K562 (cell line): ENCODE results near the gene STX1A. TPM values are rescaled to one million over a fixed set of nuclear protein-coding genes. Genes with fewer than 3 reads are reported as not detected.

ENCODE experiments used
- ATAC-seq: fragments of 200-7000 bp; cut with Tn5 transposase; 3 replicates; pipeline ENCODE4 v1.9.1; 2020; ENCODE audit warnings: moderate library complexity
- BruUV-seq: library from RNA; stranded (reverse); fragments of 400-500 nt; replicated peaks from 2 replicates; lab custom pipeline; 2021; lab: Mats Ljungman, UMichigan
- CTCF ChIA-PET: fragments of 300-600 bp; formaldehyde crosslinking; extraction: SDS; loops from one replicate; lab custom pipeline; 2021; ENCODE audit warnings: low intra/inter-chr PET ratio; lab: Yijun Ruan, JAX
- POLR2A ChIA-PET: fragments of 300-600, 350-650 bp; sonication (Branson Sonifier 250); formaldehyde crosslinking; extraction: SDS; loops from one replicate; lab custom pipeline; 2021; ENCODE audit warnings: antibody characterized with exemption, inconsistent platforms; lab: Yijun Ruan, JAX
- DNase-seq, 4 experiments: peaks; one replicate each; pipeline versions ENCODE4 v3.0.0 to v3.0.0-alpha.2; 2011 to 2018; ENCODE audit warnings: low spot score in 3 of 4, mixed read lengths in 3 of 4; ENCODE audit errors: extremely low read depth in 1 of 4
- FAIRE-seq: peaks from 2 replicates; lab custom pipeline; 2011; peaks lifted over from hg19 to GRCh38; lab: Jason Lieb, UNC
- H2AFZ ChIP-seq: 2 replicates; pipeline ENCODE4 v1.6.0; 2011; ENCODE audit warnings: low read depth, low read length, control low read depth, inconsistent platforms
- H3K27ac ChIP-seq: fragments of 200-600 bp; 3 replicates; pipeline ENCODE4 v1.8.0; 2011; ENCODE audit warnings: low read depth, mild to moderate bottlenecking, control low read depth, inconsistent platforms, low read length, moderate library complexity, mixed read lengths; ENCODE audit errors: extremely low read depth
- H3K27me3 ChIP-seq, 2 experiments: fragments of 300-600 bp in 1 of 2; 2 replicates in 1 of 2; 3 replicates in 1 of 2; pipeline versions ENCODE4 v1.6.0 to v1.8.0; 2011; ENCODE audit warnings: inconsistent platforms in 2 of 2, low read length in 2 of 2, mild to moderate bottlenecking in 1 of 2, mixed read lengths in 1 of 2, moderate library complexity in 1 of 2; ENCODE audit not compliant: control insufficient read depth in 2 of 2, insufficient read depth in 2 of 2
- H3K36me3 ChIP-seq: fragments of 300-600 bp; 3 replicates; pipeline ENCODE4 v1.8.0; 2011; ENCODE audit warnings: mild to moderate bottlenecking, low read length, inconsistent platforms; ENCODE audit not compliant: control insufficient read depth, insufficient read depth
- H3K4me1 ChIP-seq, 2 experiments: fragments of 200-600 bp in 1 of 2; replicated peaks in 1 of 2; 2 replicates in 1 of 2; 3 replicates in 1 of 2; pipeline versions ENCODE4 v1.5.1 to v1.8.0; 2011; ENCODE audit warnings: inconsistent platforms in 2 of 2, low read length in 2 of 2, mild to moderate bottlenecking in 1 of 2, mixed read lengths in 1 of 2, moderate library complexity in 1 of 2; ENCODE audit not compliant: control insufficient read depth in 2 of 2, insufficient read depth in 2 of 2
- H3K4me2 ChIP-seq: 2 replicates; pipeline ENCODE4 v1.6.1; 2011; ENCODE audit warnings: low read length, control low read depth, inconsistent platforms, mixed read lengths; ENCODE audit not compliant: insufficient read depth
- H3K4me3 ChIP-seq: fragments of 200-600 bp; sonication (generic), shearing (Covaris generic); 2 replicates; pipeline ENCODE4 v1.5.1; 2016; ENCODE audit warnings: control low read depth, inconsistent platforms
- H3K79me2 ChIP-seq: fragments of 200-600 bp; 3 replicates; pipeline ENCODE4 v1.8.0; 2011; ENCODE audit warnings: low read length, inconsistent platforms; ENCODE audit not compliant: control insufficient read depth, insufficient read depth
- H3K9ac ChIP-seq, 2 experiments: 2 replicates each; pipeline versions ENCODE4 v1.6.0 to v1.6.1; 2011; ENCODE audit warnings: low read depth in 2 of 2, low read length in 2 of 2, control low read depth in 1 of 2, inconsistent platforms in 1 of 2, mild to moderate bottlenecking in 1 of 2, mixed read lengths in 1 of 2; ENCODE audit not compliant: insufficient read depth in 1 of 2
- H3K9me1 ChIP-seq: one replicate; pipeline ENCODE4 v1.6.0; 2011; ENCODE audit warnings: inconsistent platforms, mild to moderate bottlenecking, low read length, moderate library complexity; ENCODE audit not compliant: control insufficient read depth, insufficient read depth
- H3K9me3 ChIP-seq: replicated peaks from 2 replicates; pipeline ENCODE4 v1.5.1; 2011; ENCODE audit warnings: low read depth, low read length, inconsistent platforms; ENCODE audit not compliant: control insufficient read depth, insufficient read depth
- H4K20me1 ChIP-seq: replicated peaks from 2 replicates; pipeline ENCODE4 v1.6.1; 2011; ENCODE audit warnings: low read length, inconsistent platforms, mixed read lengths; ENCODE audit not compliant: control insufficient read depth, insufficient read depth
- ETV6 ChIP-seq, 3 experiments: fragments of 150-350 bp in 1 of 3; sonication (generic) in 1 of 3; formaldehyde crosslinking in 1 of 3; IDR thresholded peaks; 2 replicates each; pipeline versions ENCODE4 v1.6.1 to v1.8.0; 2014 to 2022; ENCODE audit warnings: borderline replicate concordance in 2 of 3, low read depth in 2 of 3, antibody characterized with exemption in 1 of 3, low read length in 1 of 3, mild to moderate bottlenecking in 1 of 3, missing genetic modification reagents in 1 of 3
- HNRNPUL1 ChIP-seq: fragments of 200-400 bp; formaldehyde crosslinking; IDR thresholded peaks from 2 replicates; pipeline ENCODE4 v1.6.1; 2017; ENCODE audit warnings: low read length
- POLR2G ChIP-seq: fragments of 200-400 bp; formaldehyde crosslinking; IDR thresholded peaks from 2 replicates; pipeline ENCODE4 v1.6.1; 2017; ENCODE audit warnings: low read depth, mild to moderate bottlenecking, antibody characterized with exemption, low read length, moderate library complexity
- ZNF668 ChIP-seq: fragments of 250-450 bp; sonication (Bioruptor Pico); IDR thresholded peaks from 2 replicates; pipeline ENCODE4 v1.8.0; 2022; ENCODE audit warnings: mild to moderate bottlenecking, inconsistent platforms
- WGBS: fragments of 100-300 bp; shearing (Covaris generic); methylation state at CpG from one replicate; pipeline ENCODE4 v1.1.6; 2016; ENCODE audit warnings: low coverage, mixed read lengths; ENCODE audit not compliant: insufficient coverage; ENCODE audit errors: missing lambda C conversion rate; 5-methylcytosine and 5-hydroxymethylcytosine counted together
- in situ Hi-C: fragments of 300-500 bp; cut with MboI; formaldehyde crosslinking; loops from 4 replicates; pipeline ENCODE4 v1.15.0; 2018; ENCODE audit warnings: inconsistent platforms, mixed read lengths
- intact Hi-C: fragments of 100-400 bp; cut with micrococcal nuclease; formaldehyde crosslinking; loops from 2 replicates; pipeline ENCODE4 v1.14.2; 2022
- polyA plus RNA-seq, 8 experiments: library from polyadenylated mRNA; depleted of rRNA in 4 of 8; stranded (reverse) in 5 of 8; unstranded in 3 of 8; fragments of >200 nt; fragmentation: Nextera tagmentation in 2 of 8; fragmentation: Illumina TruSeq in 1 of 8; extraction: Ambion mirVana in 2 of 8; extraction: Trizol in 1 of 8; gene quantifications; 2 replicates each; pipeline versions ENCODE4 v1.2.1 to v1.2.3, GENCODE V29; 2011 to 2014; ENCODE audit warnings: inconsistent platforms in 1 of 8, missing spikeins in 1 of 8
- total RNA-seq, 7 experiments: library from RNA; depleted of rRNA in 6 of 7; stranded (reverse); fragments of >200 nt in 6 of 7; fragmentation: Illumina TruSeq in 2 of 7; extraction: Trizol in 2 of 7; gene quantifications; 2 replicates each; pipeline versions ENCODE4 v1.2.1 to v1.2.3, GENCODE V29; 2011 to 2021; ENCODE audit warnings: low replicate concordance in 1 of 7
- TF ChIP-seq, protein P1 (sequence below): fragments of 450-650 bp; IDR thresholded peaks from 2 replicates; pipeline ENCODE4 v1.6.1; 2017; ENCODE audit warnings: mild to moderate bottlenecking, moderate library complexity
- TF ChIP-seq, protein P2 (sequence below): fragments of 250-450 bp; sonication (Bioruptor Pico); IDR thresholded peaks from 2 replicates; pipeline ENCODE4 v1.8.0; 2021; ENCODE audit warnings: borderline replicate concordance, mild to moderate bottlenecking, moderate library complexity; ENCODE audit not compliant: poor library complexity, severe bottlenecking
- TF ChIP-seq, protein P3 (sequence below): fragments of 200-800 bp; sonication (Bioruptor generic); IDR thresholded peaks from 2 replicates; pipeline ENCODE4 v1.6.1; 2017; ENCODE audit warnings: missing genetic modification characterization, missing compliant biosample characterization

Gene STX1A
- total and polyA plus RNA-seq, 9 of the 15 experiments (the other 6 are each of a cell fraction or from before 2014, with no cell fraction given): 0.04 to 15.1 (median 6.3) TPM

DNA sequence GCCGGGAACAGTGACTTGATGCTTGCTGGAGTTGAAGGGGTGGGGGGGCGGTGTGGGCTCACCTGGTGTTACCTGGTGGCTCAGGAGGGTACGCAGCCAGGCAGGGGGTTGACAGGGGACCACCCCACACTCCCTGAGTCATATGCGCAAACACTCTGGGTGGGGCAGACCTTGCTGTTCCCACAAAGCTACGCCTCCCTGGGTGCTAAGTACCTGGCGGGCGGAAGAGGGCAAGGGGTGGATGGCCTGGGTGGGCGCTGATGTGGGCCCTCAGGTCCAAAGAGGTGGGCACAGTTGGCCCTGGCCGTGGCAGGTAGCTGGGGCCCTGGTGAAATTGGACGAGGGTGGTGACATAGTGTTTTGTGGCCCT, 13.9 kb downstream of the STX1A start:
- no peaks in the 10 kb centered on the region for H3K9me1 ChIP-seq
- H3K4me1 ChIP-seq: peaks cover 20 to 70% of the 10 kb centered on the region in 2 experiments; a peak in 4 of 5 replicates
- BruUV-seq: no TSS peak
- peak overlapping the region in 1 of 2 experiments; percentile 72; a peak in 2 of 4 replicates for H3K9ac ChIP-seq
- ATAC-seq (no peak), DNase-seq (no peak), FAIRE-seq (no peak)
- H3K36me3 ChIP-seq: peaks cover 20% of the 10 kb centered on the region; the same call in 2 of the 3 replicates
- ChIA-PET CTCF (no interaction called here), POLR2A (interaction anchor here (0.5 to 3.3 kb wide), 5 partner anchors 8 to 179 kb away, joined by 3 to 16 read pairs (median 8); partner anchors contain the start of genes BUD23 and DNAJC30)
- H3K4me3 ChIP-seq: no peak overlapping the region
- in situ Hi-C loops (no loop called here), intact Hi-C loops (no loop called here)
- no peaks in the 10 kb centered on the region; a peak in 1 of 5 replicates for H3K27me3 ChIP-seq
- 86% methylated on average over 10 of the region's 10 CpGs for WGBS
- H3K9me3 ChIP-seq: no peaks in the 10 kb centered on the region
- 0 out of 3 replicates have a peak overlapping the region, but pooled peaks have one; percentile 47 for H3K27ac ChIP-seq
- H2AFZ ChIP-seq: no peak overlapping the region
- H3K79me2 ChIP-seq: no peaks in the 10 kb centered on the region
- TF ChIP-seq, protein P1, sequence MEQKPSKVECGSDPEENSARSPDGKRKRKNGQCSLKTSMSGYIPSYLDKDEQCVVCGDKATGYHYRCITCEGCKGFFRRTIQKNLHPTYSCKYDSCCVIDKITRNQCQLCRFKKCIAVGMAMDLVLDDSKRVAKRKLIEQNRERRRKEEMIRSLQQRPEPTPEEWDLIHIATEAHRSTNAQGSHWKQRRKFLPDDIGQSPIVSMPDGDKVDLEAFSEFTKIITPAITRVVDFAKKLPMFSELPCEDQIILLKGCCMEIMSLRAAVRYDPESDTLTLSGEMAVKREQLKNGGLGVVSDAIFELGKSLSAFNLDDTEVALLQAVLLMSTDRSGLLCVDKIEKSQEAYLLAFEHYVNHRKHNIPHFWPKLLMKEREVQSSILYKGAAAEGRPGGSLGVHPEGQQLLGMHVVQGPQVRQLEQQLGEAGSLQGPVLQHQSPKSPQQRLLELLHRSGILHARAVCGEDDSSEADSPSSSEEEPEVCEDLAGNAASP: no peak
- no peak for TF ChIP-seq HNRNPUL1
- TF ChIP-seq POLR2G: peak; percentile 56; the same call in 1 of the 2 replicates
- TF ChIP-seq, protein P2, sequence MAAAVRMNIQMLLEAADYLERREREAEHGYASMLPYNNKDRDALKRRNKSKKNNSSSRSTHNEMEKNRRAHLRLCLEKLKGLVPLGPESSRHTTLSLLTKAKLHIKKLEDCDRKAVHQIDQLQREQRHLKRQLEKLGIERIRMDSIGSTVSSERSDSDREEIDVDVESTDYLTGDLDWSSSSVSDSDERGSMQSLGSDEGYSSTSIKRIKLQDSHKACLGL (CRISPR knock-in tag): no peak
- TF ChIP-seq ZNF668: no peak
- TF ChIP-seq, protein P3, sequence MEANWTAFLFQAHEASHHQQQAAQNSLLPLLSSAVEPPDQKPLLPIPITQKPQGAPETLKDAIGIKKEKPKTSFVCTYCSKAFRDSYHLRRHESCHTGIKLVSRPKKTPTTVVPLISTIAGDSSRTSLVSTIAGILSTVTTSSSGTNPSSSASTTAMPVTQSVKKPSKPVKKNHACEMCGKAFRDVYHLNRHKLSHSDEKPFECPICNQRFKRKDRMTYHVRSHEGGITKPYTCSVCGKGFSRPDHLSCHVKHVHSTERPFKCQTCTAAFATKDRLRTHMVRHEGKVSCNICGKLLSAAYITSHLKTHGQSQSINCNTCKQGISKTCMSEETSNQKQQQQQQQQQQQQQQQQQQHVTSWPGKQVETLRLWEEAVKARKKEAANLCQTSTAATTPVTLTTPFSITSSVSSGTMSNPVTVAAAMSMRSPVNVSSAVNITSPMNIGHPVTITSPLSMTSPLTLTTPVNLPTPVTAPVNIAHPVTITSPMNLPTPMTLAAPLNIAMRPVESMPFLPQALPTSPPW (CRISPR knock-in tag): no peak
- TF ChIP-seq ETV6 (IDR thresholded peaks at IDR 0.05; ENCODE audit: borderline replicate concordance in 1 of 2, low read depth in 2 of 2, low read length in 1 of 2): no peak
- TF ChIP-seq ETV6 (CRISPR knock-in tag; IDR thresholded peaks at IDR 0.05; ENCODE audit: borderline replicate concordance): no peak
- no peak overlapping the region for H3K4me2 ChIP-seq
- peaks cover 28% of the 10 kb centered on the region for H4K20me1 ChIP-seq
